Measurements from ENCODE around the gene NCK2. TPM values are rescaled to one million over a fixed set of nuclear protein-coding genes. Genes with fewer than 3 reads are reported as not detected.

The NCK2 gene
- total RNA-seq, 1 experiment from 2014 or later: 45.4 TPM

GRCh38 chr2:105778080-105778607 is 33.4 kb downstream of the NCK2 start:
- intact Hi-C loops (cut with micrococcal nuclease): no loop called here
- no peak for ATAC-seq
- H3K9ac ChIP-seq (ENCODE audit: low read length): no peak overlapping the region
- H3K9me3 ChIP-seq (ENCODE audit: low read length): no peaks in the 10 kb centered on the region
- H2AFZ ChIP-seq (ENCODE audit: low read length): no peak overlapping the region
- ChIA-PET POLR2A (ENCODE audit: unreplicated experiment) (interaction anchor here (0.6 kb wide), 2 partner anchors 260 to 454 kb away, joined by 3 read pairs; no protein-coding TSS in a partner anchor), CTCF (interaction anchor here (0.6 kb wide), 1 partner anchor 256 kb away, joined by 5 read pairs; no protein-coding TSS in a partner anchor)
- H3K27ac ChIP-seq (ENCODE audit: low read length): no peak overlapping the region
- H3K4me3 ChIP-seq (ENCODE audit: low read length): no peak overlapping the region
- no peaks in the 10 kb centered on the region for H3K4me1 ChIP-seq (ENCODE audit: insufficient read depth, low read length)
- no peaks in the 10 kb centered on the region for H3K36me3 ChIP-seq (ENCODE audit: low read depth, low read length)
- no peaks in the 10 kb centered on the region for H3K27me3 ChIP-seq (ENCODE audit: low read length)
- BruUV-seq (replicated peaks): no TSS peak
- no peak for DNase-seq
- H4K20me1 ChIP-seq (ENCODE audit: low read length): no peaks in the 10 kb centered on the region
- no peaks in the 10 kb centered on the region for H3K9me2 ChIP-seq (replicated peaks; ENCODE audit: low read length)
- no peak for TF ChIP-seq EZH2phosphoT487 (IDR thresholded peaks at IDR 0.05; ENCODE audit: borderline replicate concordance, low read length)
- TF ChIP-seq, protein P1, sequence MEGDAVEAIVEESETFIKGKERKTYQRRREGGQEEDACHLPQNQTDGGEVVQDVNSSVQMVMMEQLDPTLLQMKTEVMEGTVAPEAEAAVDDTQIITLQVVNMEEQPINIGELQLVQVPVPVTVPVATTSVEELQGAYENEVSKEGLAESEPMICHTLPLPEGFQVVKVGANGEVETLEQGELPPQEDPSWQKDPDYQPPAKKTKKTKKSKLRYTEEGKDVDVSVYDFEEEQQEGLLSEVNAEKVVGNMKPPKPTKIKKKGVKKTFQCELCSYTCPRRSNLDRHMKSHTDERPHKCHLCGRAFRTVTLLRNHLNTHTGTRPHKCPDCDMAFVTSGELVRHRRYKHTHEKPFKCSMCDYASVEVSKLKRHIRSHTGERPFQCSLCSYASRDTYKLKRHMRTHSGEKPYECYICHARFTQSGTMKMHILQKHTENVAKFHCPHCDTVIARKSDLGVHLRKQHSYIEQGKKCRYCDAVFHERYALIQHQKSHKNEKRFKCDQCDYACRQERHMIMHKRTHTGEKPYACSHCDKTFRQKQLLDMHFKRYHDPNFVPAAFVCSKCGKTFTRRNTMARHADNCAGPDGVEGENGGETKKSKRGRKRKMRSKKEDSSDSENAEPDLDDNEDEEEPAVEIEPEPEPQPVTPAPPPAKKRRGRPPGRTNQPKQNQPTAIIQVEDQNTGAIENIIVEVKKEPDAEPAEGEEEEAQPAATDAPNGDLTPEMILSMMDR (conservative IDR thresholded peaks at IDR 0.05; ENCODE audit: low read depth, low read length): no peak
- TF ChIP-seq EZH2 (IDR thresholded peaks at IDR 0.05; ENCODE audit: low read length, unreplicated experiment): no peak
- no peak overlapping the region for H3K4me2 ChIP-seq (ENCODE audit: low read length)
- 0 out of 2 replicates have a peak, but pooled peaks cover 14% of the 10 kb centered on the region for H3K79me2 ChIP-seq (ENCODE audit: low read length)
- no peaks in the 10 kb centered on the region for H3F3A ChIP-seq (ENCODE audit: low read length, unreplicated experiment)

DNA sequence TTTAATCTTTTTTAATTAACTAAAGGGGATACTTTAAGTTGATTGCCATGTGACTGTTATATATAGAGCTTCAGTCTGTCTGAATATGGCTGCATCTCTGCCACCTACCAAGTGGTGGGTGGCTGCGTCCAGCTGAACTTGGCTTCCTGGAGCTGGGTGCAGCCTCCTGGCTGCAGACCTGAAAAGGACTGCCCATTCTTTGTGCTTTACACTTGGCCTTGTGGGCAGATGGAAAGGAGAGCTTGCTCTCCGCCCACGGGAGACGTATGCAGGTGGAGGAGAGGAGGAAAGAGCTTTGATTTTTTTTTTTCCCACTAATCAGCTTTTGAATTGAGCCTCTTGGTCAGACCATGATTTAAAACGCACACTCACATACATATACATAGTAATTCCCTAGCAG is 34.7 kb downstream of the NCK2 start:
- no peaks in the 10 kb centered on the region for H4K20me1 ChIP-seq (ENCODE audit: low read length)
- TF ChIP-seq EZH2 (IDR thresholded peaks at IDR 0.05; ENCODE audit: low read length, unreplicated experiment) (no peak), EZH2phosphoT487 (IDR thresholded peaks at IDR 0.05; ENCODE audit: borderline replicate concordance, low read length) (no peak)
- TF ChIP-seq, protein P1 (conservative IDR thresholded peaks at IDR 0.05; ENCODE audit: low read depth, low read length): no peak
- H3K79me2 ChIP-seq (ENCODE audit: low read length): 0 out of 2 replicates have a peak, but pooled peaks cover 13% of the 10 kb centered on the region
- H3K4me3 ChIP-seq (ENCODE audit: low read length): no peak overlapping the region
- H3K9ac ChIP-seq (ENCODE audit: low read length): no peak overlapping the region
- no peaks in the 10 kb centered on the region for H3K27me3 ChIP-seq (ENCODE audit: low read length)
- no peaks in the 10 kb centered on the region for H3K4me1 ChIP-seq (ENCODE audit: insufficient read depth, low read length)
- no peak overlapping the region for H3K27ac ChIP-seq (ENCODE audit: low read length)
- ChIA-PET CTCF (no interaction called here), POLR2A (ENCODE audit: unreplicated experiment) (no interaction called here)
- ATAC-seq: no peak
- intact Hi-C loops (cut with micrococcal nuclease): no loop called here
- no peaks in the 10 kb centered on the region for H3K36me3 ChIP-seq (ENCODE audit: low read depth, low read length)
- no peak overlapping the region for H2AFZ ChIP-seq (ENCODE audit: low read length)
- no peak overlapping the region for H3K4me2 ChIP-seq (ENCODE audit: low read length)
- no peaks in the 10 kb centered on the region for H3F3A ChIP-seq (ENCODE audit: low read length, unreplicated experiment)
- no peaks in the 10 kb centered on the region for H3K9me2 ChIP-seq (replicated peaks; ENCODE audit: low read length)
- no peaks in the 10 kb centered on the region for H3K9me3 ChIP-seq (ENCODE audit: low read length)
- no peak for DNase-seq
- BruUV-seq (replicated peaks): no TSS peak

DNA sequence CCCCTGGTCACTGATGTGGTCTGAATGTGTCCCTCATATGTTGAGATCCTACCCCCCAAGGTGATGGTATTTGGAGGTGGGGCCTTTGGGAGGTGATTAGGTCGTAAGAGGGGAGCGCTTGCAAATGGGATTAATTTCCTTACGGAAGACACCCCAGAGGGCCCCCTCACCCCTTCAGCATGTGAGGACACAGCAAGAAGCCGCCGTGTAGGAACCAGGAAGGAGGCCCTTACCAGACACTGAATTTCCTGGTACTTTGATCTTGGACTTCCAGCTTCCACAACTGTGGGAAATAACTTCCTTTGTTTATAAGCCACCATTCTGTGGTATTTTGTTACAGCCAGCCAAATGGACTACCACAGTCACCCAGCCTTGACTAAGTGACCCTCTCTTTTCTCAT is 35.9 kb downstream of the NCK2 start:
- Histone ChIP-seq H3K27me3 (ENCODE audit: low read length) (no peaks in the 10 kb centered on the region), H2AFZ (ENCODE audit: low read length) (no peak overlapping the region), H3K4me1 (ENCODE audit: insufficient read depth, low read length) (no peaks in the 10 kb centered on the region), H3K36me3 (ENCODE audit: low read depth, low read length) (no peaks in the 10 kb centered on the region), H3K79me2 (ENCODE audit: low read length) (0 out of 2 replicates have a peak, but pooled peaks cover 4% of the 10 kb centered on the region), H4K20me1 (ENCODE audit: low read length) (no peaks in the 10 kb centered on the region), H3K9me2 (replicated peaks; ENCODE audit: low read length) (no peaks in the 10 kb centered on the region), H3K9ac (ENCODE audit: low read length) (no peak overlapping the region), H3K27ac (ENCODE audit: low read length) (no peak overlapping the region), H3K4me3 (ENCODE audit: low read length) (no peak overlapping the region), H3K9me3 (ENCODE audit: low read length) (no peaks in the 10 kb centered on the region), H3F3A (ENCODE audit: low read length, unreplicated experiment) (no peaks in the 10 kb centered on the region), H3K4me2 (ENCODE audit: low read length) (no peak overlapping the region)
- no peak for DNase-seq
- CTCF ChIA-PET: no interaction called here
- no peak for TF ChIP-seq EZH2 (IDR thresholded peaks at IDR 0.05; ENCODE audit: low read length, unreplicated experiment)
- TF ChIP-seq, protein P1 (conservative IDR thresholded peaks at IDR 0.05; ENCODE audit: low read depth, low read length): no peak
- TF ChIP-seq EZH2phosphoT487 (IDR thresholded peaks at IDR 0.05; ENCODE audit: borderline replicate concordance, low read length): no peak
- no TSS peak for BruUV-seq (replicated peaks)
- no peak for ATAC-seq
- intact Hi-C loops (cut with micrococcal nuclease): loop anchor here (5.0 kb wide), 1 partner anchor 137 kb away; no protein-coding TSS in a partner anchor
- POLR2A ChIA-PET (ENCODE audit: unreplicated experiment): no interaction called here
